CD4-positive, alpha-beta T cell treated with Interleukin-2 at 100 ng/mL for 4 hours (primary cell): ENCODE data around the gene FBXW12.

Experiments
- DNase-seq: peaks from one replicate; pipeline ENCODE4 v3.0.0-alpha.2; 2020; ENCODE audit warnings: low spot score

The FBXW12 gene

DNA sequence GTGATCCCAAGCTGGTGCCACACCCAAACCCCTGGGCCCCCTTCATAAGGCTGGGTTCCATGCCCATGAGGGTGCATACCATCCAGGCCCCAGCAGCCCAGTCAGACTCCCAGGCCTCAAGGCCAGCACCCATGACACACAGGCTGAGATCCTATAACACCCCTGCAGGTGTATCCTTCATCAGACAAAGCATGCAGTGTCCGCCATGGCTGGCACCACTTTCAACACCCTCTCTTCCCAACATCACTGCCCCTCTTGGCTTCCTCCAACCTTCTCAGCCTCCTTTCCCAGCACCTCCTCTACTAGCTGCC is 64.4 kb downstream of the FBXW12 start:
- DNase-seq: no peak

DNA sequence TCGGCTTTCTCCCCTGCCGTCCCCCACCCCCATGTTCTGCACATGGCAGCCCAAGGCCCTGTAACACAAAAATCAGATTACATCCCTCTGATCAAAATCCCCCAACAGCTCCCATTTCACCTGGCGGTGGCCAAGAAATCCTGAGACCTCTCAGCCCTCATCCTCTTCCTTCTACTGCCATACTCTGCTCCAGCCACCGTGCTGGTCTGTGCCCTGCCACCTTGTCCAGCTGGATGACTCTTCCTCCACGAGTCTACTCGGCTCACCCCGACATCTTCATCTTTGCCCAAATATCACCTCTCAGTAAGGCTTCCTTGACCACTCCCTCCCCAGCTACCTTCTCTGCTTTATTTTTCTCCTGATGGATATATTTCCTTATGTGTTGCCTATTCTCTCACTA is 64.8 kb downstream of the FBXW12 start:
- no peak for DNase-seq

DNA sequence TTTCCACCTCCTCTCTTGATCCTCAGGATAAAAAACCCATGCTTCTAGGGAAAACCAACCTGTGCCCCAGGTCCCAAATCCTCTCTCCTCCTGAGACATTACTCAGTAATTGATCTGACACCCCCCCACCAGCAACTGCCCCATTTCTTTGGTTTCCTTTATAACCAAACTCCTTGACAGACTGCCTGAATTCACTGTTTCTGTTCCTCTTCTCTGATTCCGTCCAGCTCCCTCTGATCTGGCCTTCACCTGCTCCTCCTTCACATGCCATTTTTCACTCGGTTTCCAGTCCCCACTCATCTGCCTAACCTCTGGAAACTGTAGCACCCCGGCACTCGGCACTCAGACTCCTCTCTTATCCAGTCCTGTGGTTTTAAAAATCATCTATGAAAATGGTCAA is 65.8 kb downstream of the FBXW12 start:
- no peak for DNase-seq

DNA sequence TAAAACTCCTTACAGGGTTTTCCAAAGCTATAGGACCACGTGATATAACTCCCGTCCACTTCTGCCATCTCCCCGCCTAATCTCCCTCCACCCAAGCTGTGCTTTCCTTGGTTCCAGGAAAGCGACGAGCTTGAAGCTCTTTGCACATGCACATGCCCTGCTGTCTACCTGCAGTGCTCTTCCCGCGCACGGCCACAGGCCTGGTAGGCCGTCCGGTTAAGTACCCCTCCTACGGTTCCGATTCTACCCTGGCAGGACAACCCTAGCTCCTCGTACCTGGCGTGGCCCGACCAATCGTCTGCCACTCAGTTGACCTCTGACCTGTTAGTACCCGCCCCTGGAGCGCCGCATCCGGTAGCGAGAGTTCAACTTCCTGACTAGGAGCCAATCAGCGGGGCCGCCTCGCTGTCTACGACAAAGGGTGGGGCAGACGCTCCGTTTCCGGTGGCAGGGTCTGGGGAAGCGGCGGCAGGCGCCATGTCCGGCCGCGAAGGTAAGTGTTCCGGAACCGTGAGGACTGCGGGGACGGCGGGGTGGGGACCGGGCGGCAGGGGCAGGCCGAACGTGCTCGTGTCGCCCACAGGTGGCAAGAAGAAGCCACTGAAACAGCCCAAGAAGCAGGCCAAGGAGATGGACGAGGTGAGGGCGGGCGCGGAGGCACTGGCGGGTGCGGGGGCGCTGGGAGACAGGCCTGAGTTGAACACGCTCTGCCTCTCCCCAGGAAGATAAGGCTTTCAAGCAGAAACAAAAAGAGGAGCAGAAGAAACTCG is 68.0 kb downstream of the FBXW12 start, which contains the start of the genes CCDC51 and TMA7:
Gene CCDC51 (minus strand): TSS at position 300 of the 770 bp plus-strand sequence. CDS start 4,991 bp downstream, outside the sequence.
Gene TMA7 (plus strand): TSS at position 438 of the 770 bp plus-strand sequence. CDS start 40 bp downstream, at position 478.
- DNase-seq: peak; percentile 97

DNA sequence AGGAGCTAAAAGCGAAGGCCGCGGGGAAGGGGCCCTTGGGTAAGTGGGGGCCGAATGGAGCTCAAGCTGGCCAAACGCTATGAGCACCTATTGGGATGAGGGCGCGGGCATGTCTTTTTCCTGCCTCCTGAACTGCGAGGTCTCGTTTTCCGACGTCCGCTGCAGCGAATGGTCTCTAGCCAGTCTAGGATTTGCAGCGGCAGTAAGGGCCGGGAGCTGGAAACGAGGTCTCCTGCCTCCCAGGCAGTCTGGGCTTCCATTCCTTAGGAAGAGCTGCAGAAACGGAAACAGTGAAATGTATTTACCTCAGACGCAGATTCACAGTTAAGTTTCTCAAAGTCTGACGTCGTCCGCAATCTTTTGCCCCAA is 68.6 kb downstream of the FBXW12 start:
- no peak for DNase-seq

DNA sequence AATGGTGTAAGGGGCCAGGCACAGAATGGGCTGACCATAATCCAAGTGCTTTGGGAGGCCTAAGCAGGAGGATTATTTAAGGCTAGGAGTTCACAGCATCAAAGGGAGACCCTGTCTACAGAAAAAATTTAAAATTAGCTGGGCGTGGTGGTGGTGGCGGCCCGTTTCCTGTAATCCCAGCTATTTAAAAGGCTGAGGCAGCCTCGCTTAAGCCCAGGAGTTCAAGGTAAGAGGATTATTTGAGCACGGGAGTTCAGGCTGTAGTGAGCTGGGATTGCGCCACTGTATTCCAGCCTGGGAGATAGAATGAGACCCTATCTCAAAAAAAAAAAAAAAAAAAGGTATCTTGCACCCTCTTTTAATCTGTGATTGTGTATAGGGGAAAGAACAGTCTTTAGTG is 69.9 kb downstream of the FBXW12 start:
- no peak for DNase-seq
